Neural progenitor cell (in vitro differentiated cells): ENCODE results near the gene GAD1.

Source experiments
- CTCF ChIP-seq: fragments of 200-600 bp; sonication (generic); IDR thresholded peaks from 2 replicates; pipeline ENCODE4 v1.5.1; 2017; ENCODE audit warnings: antibody characterized with exemption, mild to moderate bottlenecking
- EZH2 ChIP-seq: fragments of 200-600 bp; sonication (generic); IDR thresholded peaks from 2 replicates; pipeline ENCODE4 v1.6.1; 2017; ENCODE audit warnings: antibody characterized with exemption, mild to moderate bottlenecking, moderate library complexity
- EZH2phosphoT487 ChIP-seq: fragments of 200-600 bp; sonication (generic); IDR thresholded peaks from 2 replicates; pipeline ENCODE4 v1.6.1; 2017; ENCODE audit warnings: antibody characterized with exemption

- TF ChIP-seq CTCF (no peak), EZH2phosphoT487 (no peak), EZH2 (no peak)
These were observed 80.4 kb downstream of the GAD1 start for GRCh38 chr2:170897108-170897507.
